ENCODE measurements around the gene ARSK.
A peak's percentile ranks its signal among the peaks of the same experiment; 100 is the strongest.

The ARSK gene

DNA sequence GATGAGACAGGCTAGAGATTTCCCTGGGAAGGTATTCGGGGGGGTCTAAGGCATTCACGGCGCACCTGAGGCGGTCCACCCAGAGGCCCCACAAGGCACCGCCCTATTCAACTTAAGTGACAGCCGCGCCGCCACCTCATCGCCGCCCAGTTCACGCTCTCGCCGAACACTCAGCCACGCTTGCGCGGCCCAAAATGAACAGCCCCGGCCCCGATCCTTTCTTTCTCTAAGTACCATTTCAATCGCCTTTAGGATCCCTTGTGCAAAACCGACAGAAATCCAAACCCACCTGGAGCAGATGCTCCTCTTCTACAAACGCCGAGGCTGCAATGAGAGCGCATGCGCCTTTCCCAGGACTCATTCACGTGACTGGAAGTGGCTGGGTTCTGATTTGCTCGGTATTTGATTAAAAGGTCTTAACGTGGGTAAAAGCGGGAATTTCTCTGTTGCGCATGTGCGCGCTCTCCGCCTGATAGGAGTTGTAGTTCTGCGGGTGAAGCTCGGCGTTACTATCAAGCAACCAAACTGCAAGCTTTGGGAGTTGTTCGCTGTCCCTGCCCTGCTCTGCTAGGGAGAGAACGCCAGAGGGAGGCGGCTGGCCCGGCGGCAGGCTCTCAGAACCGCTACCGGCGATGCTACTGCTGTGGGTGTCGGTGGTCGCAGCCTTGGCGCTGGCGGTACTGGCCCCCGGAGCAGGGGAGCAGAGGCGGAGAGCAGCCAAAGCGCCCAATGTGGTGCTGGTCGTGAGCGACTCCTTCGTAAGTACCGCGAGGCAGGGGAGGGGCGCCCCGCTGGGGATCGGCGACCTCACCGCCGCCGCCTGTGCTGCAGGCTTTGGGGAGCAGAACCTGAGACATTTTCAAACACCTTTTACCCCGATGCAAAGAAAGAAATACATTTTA lies at the start of gene ARSK, which contains the start of gene SKIC3:
Gene ARSK, plus strand, starts transcription at position 455 of the 902 bp plus-strand sequence. Its CDS starts 178 bp downstream, at position 633.
Gene SKIC3, minus strand, starts transcription at position 331 of the 902 bp plus-strand sequence. CDS start 7,827 bp downstream, outside the sequence.
- peak; percentile 60 to 96 (median 92) for DNase-seq

- no peak for DNase-seq
These were observed 46.4 kb upstream of the ARSK start for GRCh38 chr5:95508550-95508949.

- DNase-seq = no peak
These were observed 43.3 kb upstream of the ARSK start for GRCh38 chr5:95511606-95512005.

- no peak for DNase-seq
These were observed 36.5 kb upstream of the ARSK start for GRCh38 chr5:95518417-95518816.

DNA sequence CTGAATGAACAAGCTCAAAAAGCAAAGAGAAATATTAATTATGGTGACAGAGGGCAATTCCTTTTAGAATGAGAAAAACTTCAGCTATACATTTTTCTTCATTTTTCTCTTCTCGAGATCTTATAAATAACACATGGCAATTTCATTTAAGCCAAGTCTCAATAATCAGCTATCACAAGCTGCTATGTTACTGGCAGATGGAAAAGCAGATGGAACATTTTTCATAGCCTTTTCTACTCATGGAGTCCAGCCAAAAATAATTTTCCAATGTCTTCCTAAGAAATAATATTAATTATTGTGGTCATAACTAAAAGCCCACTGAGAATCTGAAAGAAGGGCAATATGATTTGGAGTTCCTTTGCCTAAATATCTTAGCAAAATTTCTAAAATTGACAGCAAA lies 35.8 kb upstream of the ARSK start:
- peak in 1 of 14 donors; percentile 81 for DNase-seq

DNA sequence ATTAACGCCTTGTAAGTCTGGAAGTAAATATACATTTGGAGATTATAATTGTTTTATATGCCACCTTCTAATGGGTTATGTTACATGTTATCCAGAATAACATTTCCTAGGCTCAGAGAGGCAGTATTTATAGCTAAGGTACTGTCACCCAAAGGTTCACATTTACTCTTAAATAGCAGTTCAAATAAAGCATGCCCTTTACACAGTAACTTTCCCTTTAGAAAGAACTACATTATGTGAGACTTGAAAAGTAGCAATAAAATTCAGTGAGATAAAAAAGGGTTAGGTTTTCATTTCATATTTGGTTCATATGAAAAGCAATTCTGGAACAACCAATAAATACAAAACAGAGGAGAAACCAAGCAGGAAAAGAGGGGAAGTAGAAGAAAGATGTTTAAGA lies 35.2 kb upstream of the ARSK start:
- peak in 1 of 14 donors; percentile 74 for DNase-seq

- peak in 1 of 14 donors; percentile 71 for DNase-seq
These were observed 34.7 kb upstream of the ARSK start for GRCh38 chr5:95520206-95520605.

GRCh38 chr5:95524423-95524822 lies 30.5 kb upstream of the ARSK start:
- no peak for DNase-seq

DNA sequence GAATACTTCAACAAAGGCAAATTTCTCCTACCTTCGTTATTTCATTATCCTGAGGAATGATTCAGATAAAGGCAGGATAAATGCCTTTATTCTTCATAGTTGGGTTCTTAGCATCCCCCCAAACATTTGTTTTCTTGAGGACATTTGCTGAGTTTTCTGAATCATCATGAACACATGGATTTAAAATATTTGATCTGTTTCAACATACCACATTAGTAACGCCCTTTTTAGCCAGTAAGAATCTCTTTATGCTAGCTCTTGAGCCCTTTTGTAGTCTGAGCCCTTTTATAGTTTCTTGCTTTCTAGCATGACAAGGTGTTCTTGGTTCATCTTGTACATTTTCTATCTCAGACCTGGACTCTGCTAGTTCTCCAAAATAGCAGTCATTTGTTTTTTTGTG lies 28.0 kb upstream of the ARSK start:
- DNase-seq = no peak

GRCh38 chr5:95528565-95528964 lies 26.3 kb upstream of the ARSK start:
- no peak for DNase-seq

DNA sequence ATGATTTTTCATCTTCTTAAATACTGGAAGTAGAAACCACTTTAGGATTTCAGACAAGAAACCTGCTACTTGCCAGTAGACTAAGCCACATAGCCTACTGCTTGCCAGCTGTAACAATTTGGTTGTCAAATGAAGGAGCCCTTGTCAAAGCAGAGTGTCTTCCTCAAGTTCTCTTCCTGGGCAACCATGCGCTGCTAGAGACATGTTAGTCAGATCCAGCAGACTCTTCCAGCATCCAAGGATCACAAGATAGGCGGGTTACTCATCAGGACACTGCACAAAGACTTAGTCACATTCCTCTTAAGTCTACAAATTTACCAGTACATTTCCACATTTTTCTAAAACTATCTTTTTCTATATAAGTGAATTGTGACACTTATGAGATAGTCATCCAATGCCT lies 24.5 kb upstream of the ARSK start:
- DNase-seq = no peak

DNA sequence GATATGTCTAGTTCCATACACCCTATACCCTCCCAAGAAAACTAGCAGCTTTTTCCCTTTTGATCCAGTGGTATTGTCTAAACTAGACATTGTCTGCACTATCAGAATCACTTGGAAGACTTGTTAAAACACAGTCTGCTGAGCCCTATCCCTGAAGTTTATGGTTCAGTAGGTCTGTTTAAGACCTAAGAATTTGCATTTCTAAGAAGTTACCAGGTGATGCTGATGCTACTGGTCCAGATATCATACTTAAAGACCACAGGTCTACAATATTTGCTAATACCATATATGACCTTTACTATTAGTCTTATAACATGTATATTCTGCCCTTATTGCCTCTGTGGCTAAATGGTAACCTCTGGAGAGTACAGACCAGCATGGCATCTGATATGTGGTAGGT lies 23.4 kb upstream of the ARSK start:
- DNase-seq = no peak

GRCh38 chr5:95532415-95532814 lies 22.5 kb upstream of the ARSK start:
- DNase-seq = no peak

DNA sequence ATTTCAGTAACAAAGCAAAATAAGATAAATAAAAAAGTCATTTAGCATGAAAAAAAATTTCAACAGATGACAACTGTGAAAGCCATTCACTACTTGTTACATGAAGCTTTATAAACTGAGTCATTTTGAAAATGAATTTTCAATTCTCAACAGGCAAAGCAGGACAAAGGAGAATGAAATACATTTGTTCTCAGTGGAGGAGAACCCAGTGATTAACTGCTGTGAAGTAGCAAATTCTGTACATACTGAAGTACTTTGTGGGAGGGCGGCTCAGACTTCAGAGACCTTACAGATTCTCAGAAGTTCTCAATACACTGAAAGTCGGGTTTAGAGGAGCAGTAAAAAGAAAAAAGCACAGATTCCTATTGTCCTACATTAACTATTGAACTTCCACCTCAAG lies 21.8 kb upstream of the ARSK start:
- DNase-seq = no peak

- DNase-seq = no peak
These were observed 21.1 kb upstream of the ARSK start for GRCh38 chr5:95533761-95534160.

DNA sequence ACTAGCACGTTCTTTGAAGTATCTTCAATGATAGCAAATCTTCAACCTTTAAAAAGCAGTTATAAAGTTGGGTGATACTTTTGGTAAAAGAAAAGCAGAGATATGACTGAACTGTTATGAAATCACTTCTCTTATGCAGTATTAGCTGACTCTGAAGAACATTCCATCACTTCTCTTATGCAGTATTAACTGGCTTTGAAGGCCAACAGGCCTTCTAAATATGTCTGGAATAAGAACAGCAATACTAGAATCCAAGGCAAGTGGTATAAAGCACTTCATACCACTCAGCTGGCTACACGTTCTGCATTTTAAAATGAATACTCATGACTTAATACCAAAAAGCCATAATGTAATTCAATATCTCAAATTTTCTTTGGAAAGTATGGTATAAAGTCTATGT lies 17.4 kb upstream of the ARSK start:
- DNase-seq = no peak

DNA sequence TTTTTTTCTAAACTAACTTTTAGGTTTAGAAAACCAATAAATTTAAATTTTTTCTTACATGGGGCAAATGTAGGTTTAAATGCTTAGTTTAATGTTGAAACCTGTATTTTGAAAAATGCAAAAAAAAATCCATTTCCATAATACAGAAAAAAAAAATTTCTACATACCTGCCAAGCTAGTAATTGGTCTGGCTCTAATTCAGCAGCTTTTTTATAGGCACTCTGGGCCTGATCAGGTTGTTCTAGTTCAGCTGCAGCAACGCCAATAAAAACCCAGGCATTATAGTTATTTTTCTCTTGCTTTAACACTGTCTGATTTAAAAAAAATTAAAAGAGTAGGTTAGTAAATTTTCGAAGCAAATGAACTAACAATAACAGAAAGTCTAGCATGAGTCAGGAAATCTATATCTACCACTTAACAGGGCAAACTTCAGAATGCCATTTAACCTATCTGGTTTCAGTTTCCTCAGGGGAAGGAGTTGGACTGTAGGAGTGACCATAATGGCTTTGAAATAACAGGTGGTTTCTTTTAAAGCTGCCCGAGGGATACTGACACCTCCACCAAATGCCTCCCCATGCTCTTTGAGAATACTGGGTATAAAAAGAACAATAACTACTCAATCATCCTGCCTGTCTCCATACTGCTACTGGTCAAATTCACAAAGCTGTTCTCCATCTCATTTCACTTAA lies 11.7 kb upstream of the ARSK start:
- no peak for DNase-seq

GRCh38 chr5:95549030-95549429 lies 5.9 kb upstream of the ARSK start:
- DNase-seq = no peak

DNA sequence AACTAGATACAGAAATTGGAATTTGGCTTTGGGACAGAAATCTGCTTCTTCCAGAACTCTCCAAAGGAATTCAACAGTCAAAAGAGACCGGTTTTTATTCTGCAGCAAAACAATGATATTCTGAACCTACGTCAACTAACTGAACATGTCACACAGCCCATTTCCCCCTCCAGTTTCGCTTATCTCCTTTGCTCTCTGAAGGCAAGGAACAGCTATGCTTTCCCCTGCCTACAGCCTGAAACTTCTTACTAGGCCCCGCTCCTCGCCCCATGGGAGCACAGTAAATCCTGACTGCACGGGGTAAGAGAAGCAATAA lies 612 bp upstream of the ARSK start:
- DNase-seq = peak in 1 of 14 donors; percentile 51

- DNase-seq = no peak
These were observed 652 bp downstream of the ARSK start for GRCh38 chr5:95555553-95555952.

DNA sequence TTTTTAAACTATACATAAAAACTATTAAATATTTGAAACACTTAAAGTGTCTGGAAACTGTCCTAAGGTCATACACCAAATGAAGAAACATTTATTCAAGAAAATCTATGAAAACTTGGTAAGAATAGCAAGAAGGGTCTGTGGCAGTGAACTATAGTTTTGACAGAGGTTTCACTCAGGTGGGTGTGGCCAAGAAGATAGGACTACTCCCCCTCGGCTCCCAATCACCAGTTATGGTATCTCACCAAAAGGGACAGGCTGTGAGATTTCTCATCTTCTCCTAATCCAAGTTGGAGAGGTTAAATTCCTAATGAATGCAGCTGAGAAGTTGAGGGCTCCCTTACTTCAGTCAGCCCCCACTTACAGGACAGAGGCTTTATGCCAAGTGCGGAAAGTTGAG lies 2.9 kb downstream of the ARSK start:
- no peak for DNase-seq

DNA sequence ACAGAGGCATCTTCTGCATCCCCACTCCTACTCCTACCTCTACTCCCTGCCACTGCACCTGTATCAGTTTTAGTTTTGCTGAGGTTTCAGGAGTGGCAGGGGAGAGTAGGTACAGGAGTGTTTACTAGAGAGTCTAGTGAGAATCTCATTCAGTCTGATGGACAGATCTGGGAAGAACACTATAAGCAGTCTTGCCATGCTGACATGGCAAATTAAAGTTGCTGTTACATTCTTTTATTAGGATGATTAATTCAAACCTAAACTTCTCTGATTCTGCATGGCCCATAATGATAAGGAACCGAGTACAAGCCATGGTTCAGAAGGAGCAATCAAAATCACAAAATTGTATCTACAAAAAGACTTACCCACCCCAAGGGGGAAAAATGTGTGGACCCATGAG lies 7.4 kb downstream of the ARSK start:
- DNase-seq = no peak

DNA sequence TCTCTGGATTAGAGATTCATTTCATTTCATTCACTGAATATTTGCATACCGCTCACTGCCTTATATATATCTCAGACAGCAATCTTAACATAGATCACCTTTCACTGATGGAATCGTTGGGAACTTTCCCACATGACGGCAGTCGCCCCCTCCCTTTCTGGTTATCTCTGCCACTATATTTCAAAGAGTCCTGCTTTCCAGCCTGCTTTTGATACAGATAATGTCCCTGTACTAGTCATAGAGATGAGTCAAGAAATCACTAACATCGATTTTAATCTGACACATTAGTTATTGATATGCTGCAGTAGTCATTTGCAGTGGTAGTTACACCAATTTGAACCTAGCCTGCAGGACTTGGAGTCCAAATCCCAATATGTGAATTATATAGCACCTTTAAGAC lies 8.5 kb downstream of the ARSK start:
- no peak for DNase-seq

DNA sequence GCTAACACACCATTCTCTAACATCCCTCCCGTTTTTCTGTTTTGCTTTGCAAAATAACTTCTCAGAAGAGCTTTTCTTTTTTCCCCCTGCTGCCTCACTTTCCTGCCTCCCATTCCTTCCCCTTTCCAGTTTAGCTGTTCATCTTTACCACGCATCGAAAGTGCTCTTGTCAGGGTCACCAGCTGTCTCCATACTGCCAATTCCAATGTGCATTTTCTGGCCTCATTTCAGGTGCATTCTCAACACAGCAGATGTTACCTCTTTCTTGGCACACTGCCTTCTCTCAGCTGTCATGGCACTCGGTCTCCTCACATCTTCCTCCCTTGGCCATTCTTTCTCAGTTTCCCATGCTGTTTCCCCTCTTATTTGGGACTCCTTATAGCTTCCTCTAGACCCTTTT lies 9.5 kb downstream of the ARSK start:
- no peak for DNase-seq

Measured in C1 segment of cervical spinal cord (tissue), 14 donors.